NCI-H1092 treated with DMSO at 0.1 percent for 48 hours (cell line): ENCODE data around the gene FERMT3.
"Not testable (repeated sequence)": the region's sequence is repeated elsewhere in the genome, so short reads cannot be mapped to it uniquely, and the experiment has no call there.

Source experiments
- DNase-seq: peaks from one replicate; lab custom pipeline; 2025; lab: John Stamatoyannopoulos, UW

FERMT3 gene

GRCh38 chr11:64206457-64207255 lies at the start of gene FERMT3:
Gene FERMT3, plus strand, starts transcription at chr11:64206721. Its CDS starts 644 bp downstream, at chr11:64207365.
- DNase-seq, result no peak

GRCh38 chr11:64157631-64158394 lies 48.7 kb upstream of the FERMT3 start:
- DNase-seq, result no peak

GRCh38 chr11:64161037-64161436 lies 45.5 kb upstream of the FERMT3 start:
- no peak for DNase-seq

GRCh38 chr11:64162769-64163168 lies 43.8 kb upstream of the FERMT3 start:
- not testable (repeated sequence) for DNase-seq

- no peak for DNase-seq
Observed at GRCh38 chr11:64163951-64164350, 42.6 kb upstream of the FERMT3 start.

- no peak for DNase-seq
Observed at GRCh38 chr11:64164392-64165312, 41.9 kb upstream of the FERMT3 start.

- peak; percentile 50 for DNase-seq
Observed at GRCh38 chr11:64165481-64165841, 41.1 kb upstream of the FERMT3 start.

GRCh38 chr11:64165842-64166635 lies 40.5 kb upstream of the FERMT3 start, which contains the start of gene MACROD1:
Gene MACROD1, minus strand, starts transcription at chr11:64166113. Its CDS starts 119 bp downstream, at chr11:64165994.
- peak; percentile 85 for DNase-seq

GRCh38 chr11:64170419-64170818 lies 36.1 kb upstream of the FERMT3 start:
- DNase-seq, result no peak

GRCh38 chr11:64173616-64174355 lies 32.7 kb upstream of the FERMT3 start:
- DNase-seq, result no peak

GRCh38 chr11:64176751-64177150 lies 29.8 kb upstream of the FERMT3 start:
- DNase-seq, result no peak

GRCh38 chr11:64178203-64178602 lies 28.3 kb upstream of the FERMT3 start:
- DNase-seq, result no peak

- DNase-seq, result no peak
Observed at GRCh38 chr11:64178951-64179639, 27.4 kb upstream of the FERMT3 start.

GRCh38 chr11:64180891-64181290 lies 25.6 kb upstream of the FERMT3 start:
- no peak for DNase-seq

GRCh38 chr11:64181506-64182411 lies 24.8 kb upstream of the FERMT3 start:
- no peak for DNase-seq

GRCh38 chr11:64183890-64184289 lies 22.6 kb upstream of the FERMT3 start:
- DNase-seq, result no peak

GRCh38 chr11:64185175-64185692 lies 21.3 kb upstream of the FERMT3 start:
- peak; percentile 75 for DNase-seq

GRCh38 chr11:64185693-64186491 lies 20.6 kb upstream of the FERMT3 start, which contains the start of gene STIP1:
Gene STIP1, plus strand, starts transcription at chr11:64186171. Its CDS starts 91 bp downstream, at chr11:64186262.
- peak; percentile 100 for DNase-seq
